Measurements from ENCODE around the gene SETDB2. TPM values are rescaled to one million over a fixed set of nuclear protein-coding genes. Genes with fewer than 3 reads are reported as not detected.
"Not testable (repeated sequence)": the region's sequence is repeated elsewhere in the genome, so short reads cannot be mapped to it uniquely, and the experiment has no call there.

Gene SETDB2
- total RNA-seq, 1 experiment from 2014 or later, result 14.7 TPM

GRCh38 chr13:49488563-49488962 is 44.5 kb downstream of the SETDB2 start:
- Mint-ChIP-seq H3K4me1 (ENCODE audit: low read depth, unreplicated experiment) (no peaks in the 10 kb centered on the region), H3K27me3 (ENCODE audit: insufficient read depth, unreplicated experiment) (no peaks in the 10 kb centered on the region), H3K4me3 (ENCODE audit: unreplicated experiment) (no peak overlapping the region), H3K27ac (ENCODE audit: unreplicated experiment) (no peak overlapping the region), H3K9me3 (ENCODE audit: unreplicated experiment) (no peaks in the 10 kb centered on the region), H3K36me3 (ENCODE audit: insufficient read depth, unreplicated experiment) (peaks cover 17% of the 10 kb centered on the region)
- no peak for TF ChIP-seq CTCF (IDR thresholded peaks at IDR 0.05; ENCODE audit: insufficient read depth in 1 of 2, low read depth in 1 of 2, low read length in 1 of 2, severe bottlenecking in 1 of 2, unreplicated experiment in 1 of 2)
- Histone ChIP-seq H3K36me3 (ENCODE audit: control insufficient read depth, insufficient read depth, low read length) (no peaks in the 10 kb centered on the region), H3K27me3 (replicated peaks; ENCODE audit: control insufficient read depth, insufficient read depth, low read length) (no peaks in the 10 kb centered on the region), H3K9me3 (no peaks in the 10 kb centered on the region), H3K4me1 (no peaks in the 10 kb centered on the region), H3K4me3 (ENCODE audit: low read depth, low read length) (no peak overlapping the region)
- BruUV-seq (replicated peaks), result no TSS peak
- ChIA-PET POLR2A (no interaction called here), CTCF (no interaction called here)
- no peak for DNase-seq
- intact Hi-C loops (cut with micrococcal nuclease; ENCODE audit: unreplicated experiment), result no loop called here

GRCh38 chr13:49494645-49495044 is 50.6 kb downstream of the SETDB2 start:
- ChIA-PET CTCF (no interaction called here), POLR2A (interaction anchor here (0.7 kb wide), 1 partner anchor 17 kb away, joined by 3 read pairs; no protein-coding TSS in a partner anchor)
- BruUV-seq (replicated peaks), result no TSS peak

GRCh38 chr13:49495783-49496762 is 52.0 kb downstream of the SETDB2 start, which contains the start of gene PHF11:
PHF11 (plus strand) TSS chr13:49495953; CDS start chr13:49496002, 49 bp downstream.
- ChIA-PET CTCF (no interaction called here), POLR2A (no interaction called here)
- peak; percentile 29 to 37 for DNase-seq
- no peaks in the 10 kb centered on the region for H3K27me3 ChIP-seq (replicated peaks; ENCODE audit: control insufficient read depth, insufficient read depth, low read length)
- H3K36me3 ChIP-seq (ENCODE audit: control insufficient read depth, insufficient read depth, low read length), result no peaks in the 10 kb centered on the region
- Mint-ChIP-seq H3K27ac (ENCODE audit: unreplicated experiment) (no peak within 1 kb of the TSS), H3K27me3 (ENCODE audit: insufficient read depth, unreplicated experiment) (no peaks in the 10 kb centered on the region), H3K36me3 (ENCODE audit: insufficient read depth, unreplicated experiment) (no peaks in the 10 kb centered on the region), H3K9me3 (ENCODE audit: unreplicated experiment) (no peaks in the 10 kb centered on the region), H3K4me3 (ENCODE audit: unreplicated experiment) (peak within 1 kb of the TSS; percentile 51), H3K4me1 (ENCODE audit: low read depth, unreplicated experiment) (no peaks in the 10 kb centered on the region)
- peak within 1 kb of the TSS; percentile 13; the same call in 1 of the 2 replicates for H3K4me3 ChIP-seq (ENCODE audit: low read depth, low read length)
- H3K9me3 ChIP-seq, result no peaks in the 10 kb centered on the region
- no peaks in the 10 kb centered on the region for H3K4me1 ChIP-seq
- intact Hi-C loops (cut with micrococcal nuclease; ENCODE audit: unreplicated experiment), result no loop called here
- no peak for TF ChIP-seq CTCF (IDR thresholded peaks at IDR 0.05; ENCODE audit: insufficient read depth in 1 of 2, low read depth in 1 of 2, low read length in 1 of 2, severe bottlenecking in 1 of 2, unreplicated experiment in 1 of 2)
- BruUV-seq (replicated peaks), result no TSS peak

More at GRCh38 chr13:49494645-49495044, 50.6 kb downstream of the SETDB2 start:
- Mint-ChIP-seq H3K27me3 (ENCODE audit: insufficient read depth, unreplicated experiment) (no peaks in the 10 kb centered on the region), H3K4me1 (ENCODE audit: low read depth, unreplicated experiment) (no peaks in the 10 kb centered on the region), H3K9me3 (ENCODE audit: unreplicated experiment) (no peaks in the 10 kb centered on the region), H3K4me3 (ENCODE audit: unreplicated experiment) (peak overlapping the region; percentile 51), H3K36me3 (ENCODE audit: insufficient read depth, unreplicated experiment) (no peaks in the 10 kb centered on the region), H3K27ac (ENCODE audit: unreplicated experiment) (no peak overlapping the region)
- no peaks in the 10 kb centered on the region for H3K36me3 ChIP-seq (ENCODE audit: control insufficient read depth, insufficient read depth, low read length)
- H3K4me1 ChIP-seq, result no peaks in the 10 kb centered on the region
- intact Hi-C loops (cut with micrococcal nuclease; ENCODE audit: unreplicated experiment), result no loop called here
- TF ChIP-seq CTCF (IDR thresholded peaks at IDR 0.05; ENCODE audit: insufficient read depth in 1 of 2, low read depth in 1 of 2, low read length in 1 of 2, severe bottlenecking in 1 of 2, unreplicated experiment in 1 of 2), result no peak
- H3K9me3 ChIP-seq, result no peaks in the 10 kb centered on the region
- H3K27me3 ChIP-seq (replicated peaks; ENCODE audit: control insufficient read depth, insufficient read depth, low read length), result no peaks in the 10 kb centered on the region
- H3K4me3 ChIP-seq (ENCODE audit: low read depth, low read length), result no peak overlapping the region
- no peak for DNase-seq

- H3K36me3 Mint-ChIP-seq (ENCODE audit: insufficient read depth, unreplicated experiment); H3K9me3 ChIP-seq; H3K27me3 Mint-ChIP-seq (ENCODE audit: insufficient read depth, unreplicated experiment); POLR2A ChIA-PET; H3K4me1 Mint-ChIP-seq (ENCODE audit: low read depth, unreplicated experiment); H3K27me3 ChIP-seq (replicated peaks; ENCODE audit: control insufficient read depth, insufficient read depth, low read length); intact Hi-C loops (cut with micrococcal nuclease; ENCODE audit: unreplicated experiment); CTCF ChIA-PET; H3K4me3 ChIP-seq (ENCODE audit: low read depth, low read length); BruUV-seq (replicated peaks); H3K27ac Mint-ChIP-seq (ENCODE audit: unreplicated experiment); H3K4me3 Mint-ChIP-seq (ENCODE audit: unreplicated experiment); H3K4me1 ChIP-seq; H3K9me3 Mint-ChIP-seq (ENCODE audit: unreplicated experiment); H3K36me3 ChIP-seq (ENCODE audit: control insufficient read depth, insufficient read depth, low read length); DNase-seq: not testable (repeated sequence)
These were observed 52.8 kb downstream of the SETDB2 start for GRCh38 chr13:49496837-49497236.

All from Caco-2 (cell line).